ENCODE data around the gene RHBDL1. TPM values are rescaled to one million over a fixed set of nuclear protein-coding genes. Genes with fewer than 3 reads are reported as not detected.

Gene RHBDL1
- polyA plus RNA-seq, 1 donor from 2014 or later = 7.2 TPM

DNA sequence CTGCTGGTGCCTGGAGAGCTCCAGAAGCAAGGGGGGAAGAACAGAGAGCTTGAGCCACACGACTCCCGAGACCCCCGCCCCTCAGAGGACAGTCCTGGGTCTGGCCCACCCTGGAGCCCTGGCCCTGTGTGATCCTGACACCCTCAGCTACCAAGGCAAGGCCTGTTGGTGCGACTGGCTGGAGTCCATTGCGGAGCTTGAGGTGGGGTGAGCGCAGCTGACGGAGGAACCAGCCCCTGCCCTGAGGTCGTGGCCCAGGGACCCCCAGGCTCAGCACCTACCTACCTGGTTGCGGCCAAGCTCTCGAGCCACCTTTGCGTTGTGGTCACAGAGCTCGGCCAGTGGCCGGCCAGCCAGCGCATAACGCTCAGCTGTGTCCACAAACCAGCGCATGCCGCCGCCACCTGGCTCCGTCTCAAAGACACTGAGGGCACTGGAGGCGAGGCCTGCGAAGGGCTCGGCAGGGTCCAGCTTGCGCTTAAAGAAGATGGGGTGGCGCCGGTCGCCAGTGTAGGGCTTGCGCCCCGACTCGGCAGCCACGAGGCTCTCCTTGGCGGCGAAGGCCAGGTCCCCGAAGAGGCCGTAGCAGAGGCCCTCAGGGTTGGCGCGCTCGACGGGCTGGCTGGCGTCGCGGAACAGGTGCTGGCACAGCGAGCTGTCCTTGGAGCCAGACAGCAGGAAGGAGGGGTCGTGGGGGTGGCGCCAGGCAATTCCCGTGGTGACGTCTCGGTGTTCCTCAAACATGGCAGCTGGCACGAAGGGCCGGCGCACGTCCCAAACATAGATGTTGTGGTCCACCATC is 11.2 kb downstream of the RHBDL1 start:
- no peaks in the 10 kb centered on the region for H3K9me3 ChIP-seq (ENCODE audit: low read length)
- H3K4me3 ChIP-seq (ENCODE audit: low read length) = no peak overlapping the region
- H3K9ac ChIP-seq (ENCODE audit: low read length) = no peak overlapping the region
- peaks cover 17% of the 10 kb centered on the region for H3K79me2 ChIP-seq (replicated peaks; ENCODE audit: insufficient read depth, low read length)
- no peak overlapping the region for H3K27ac ChIP-seq (ENCODE audit: low read length)
- H4K20me1 ChIP-seq (ENCODE audit: insufficient read depth) = no peaks in the 10 kb centered on the region
- no peak overlapping the region for H3K4me2 ChIP-seq (ENCODE audit: low read length)
- H2AFZ ChIP-seq (ENCODE audit: low read depth, low read length) = no peak overlapping the region
- no peaks in the 10 kb centered on the region for H3K27me3 ChIP-seq (ENCODE audit: insufficient read depth, low read depth, low read length)
- TF ChIP-seq POLR2AphosphoS5 (IDR thresholded peaks at IDR 0.05) = no peak
- no peak for TF ChIP-seq EP300 (conservative IDR thresholded peaks at IDR 0.05; ENCODE audit: poor library complexity, severe bottlenecking)
- TF ChIP-seq MXI1 (conservative IDR thresholded peaks at IDR 0.05; ENCODE audit: poor library complexity, severe bottlenecking) = no peak
- TF ChIP-seq, protein P1, sequence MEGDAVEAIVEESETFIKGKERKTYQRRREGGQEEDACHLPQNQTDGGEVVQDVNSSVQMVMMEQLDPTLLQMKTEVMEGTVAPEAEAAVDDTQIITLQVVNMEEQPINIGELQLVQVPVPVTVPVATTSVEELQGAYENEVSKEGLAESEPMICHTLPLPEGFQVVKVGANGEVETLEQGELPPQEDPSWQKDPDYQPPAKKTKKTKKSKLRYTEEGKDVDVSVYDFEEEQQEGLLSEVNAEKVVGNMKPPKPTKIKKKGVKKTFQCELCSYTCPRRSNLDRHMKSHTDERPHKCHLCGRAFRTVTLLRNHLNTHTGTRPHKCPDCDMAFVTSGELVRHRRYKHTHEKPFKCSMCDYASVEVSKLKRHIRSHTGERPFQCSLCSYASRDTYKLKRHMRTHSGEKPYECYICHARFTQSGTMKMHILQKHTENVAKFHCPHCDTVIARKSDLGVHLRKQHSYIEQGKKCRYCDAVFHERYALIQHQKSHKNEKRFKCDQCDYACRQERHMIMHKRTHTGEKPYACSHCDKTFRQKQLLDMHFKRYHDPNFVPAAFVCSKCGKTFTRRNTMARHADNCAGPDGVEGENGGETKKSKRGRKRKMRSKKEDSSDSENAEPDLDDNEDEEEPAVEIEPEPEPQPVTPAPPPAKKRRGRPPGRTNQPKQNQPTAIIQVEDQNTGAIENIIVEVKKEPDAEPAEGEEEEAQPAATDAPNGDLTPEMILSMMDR (IDR thresholded peaks at IDR 0.05; ENCODE audit: poor library complexity, severe bottlenecking) = no peak
- TF ChIP-seq, protein P2, sequence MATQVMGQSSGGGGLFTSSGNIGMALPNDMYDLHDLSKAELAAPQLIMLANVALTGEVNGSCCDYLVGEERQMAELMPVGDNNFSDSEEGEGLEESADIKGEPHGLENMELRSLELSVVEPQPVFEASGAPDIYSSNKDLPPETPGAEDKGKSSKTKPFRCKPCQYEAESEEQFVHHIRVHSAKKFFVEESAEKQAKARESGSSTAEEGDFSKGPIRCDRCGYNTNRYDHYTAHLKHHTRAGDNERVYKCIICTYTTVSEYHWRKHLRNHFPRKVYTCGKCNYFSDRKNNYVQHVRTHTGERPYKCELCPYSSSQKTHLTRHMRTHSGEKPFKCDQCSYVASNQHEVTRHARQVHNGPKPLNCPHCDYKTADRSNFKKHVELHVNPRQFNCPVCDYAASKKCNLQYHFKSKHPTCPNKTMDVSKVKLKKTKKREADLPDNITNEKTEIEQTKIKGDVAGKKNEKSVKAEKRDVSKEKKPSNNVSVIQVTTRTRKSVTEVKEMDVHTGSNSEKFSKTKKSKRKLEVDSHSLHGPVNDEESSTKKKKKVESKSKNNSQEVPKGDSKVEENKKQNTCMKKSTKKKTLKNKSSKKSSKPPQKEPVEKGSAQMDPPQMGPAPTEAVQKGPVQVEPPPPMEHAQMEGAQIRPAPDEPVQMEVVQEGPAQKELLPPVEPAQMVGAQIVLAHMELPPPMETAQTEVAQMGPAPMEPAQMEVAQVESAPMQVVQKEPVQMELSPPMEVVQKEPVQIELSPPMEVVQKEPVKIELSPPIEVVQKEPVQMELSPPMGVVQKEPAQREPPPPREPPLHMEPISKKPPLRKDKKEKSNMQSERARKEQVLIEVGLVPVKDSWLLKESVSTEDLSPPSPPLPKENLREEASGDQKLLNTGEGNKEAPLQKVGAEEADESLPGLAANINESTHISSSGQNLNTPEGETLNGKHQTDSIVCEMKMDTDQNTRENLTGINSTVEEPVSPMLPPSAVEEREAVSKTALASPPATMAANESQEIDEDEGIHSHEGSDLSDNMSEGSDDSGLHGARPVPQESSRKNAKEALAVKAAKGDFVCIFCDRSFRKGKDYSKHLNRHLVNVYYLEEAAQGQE (IDR thresholded peaks at IDR 0.05; ENCODE audit: borderline replicate concordance) = no peak
- no peak for TF ChIP-seq TAF1 (IDR thresholded peaks at IDR 0.05; ENCODE audit: low read depth)
- TF ChIP-seq RAD21 (conservative IDR thresholded peaks at IDR 0.05) = no peak
- TF ChIP-seq EZH2 (IDR thresholded peaks at IDR 0.05; ENCODE audit: borderline replicate concordance, insufficient read depth, low read length, poor library complexity, severe bottlenecking) = no peak
- no peak for TF ChIP-seq SMC3 (conservative IDR thresholded peaks at IDR 0.05; ENCODE audit: poor library complexity)
- no peaks in the 10 kb centered on the region for H3F3A ChIP-seq (ENCODE audit: insufficient read depth, low read length, poor library complexity, severe bottlenecking)
- no peaks in the 10 kb centered on the region for H3K9me2 ChIP-seq (ENCODE audit: insufficient read depth, low read length)
- no peaks in the 10 kb centered on the region for H3K36me3 ChIP-seq (ENCODE audit: insufficient read depth, low read length)

DNA sequence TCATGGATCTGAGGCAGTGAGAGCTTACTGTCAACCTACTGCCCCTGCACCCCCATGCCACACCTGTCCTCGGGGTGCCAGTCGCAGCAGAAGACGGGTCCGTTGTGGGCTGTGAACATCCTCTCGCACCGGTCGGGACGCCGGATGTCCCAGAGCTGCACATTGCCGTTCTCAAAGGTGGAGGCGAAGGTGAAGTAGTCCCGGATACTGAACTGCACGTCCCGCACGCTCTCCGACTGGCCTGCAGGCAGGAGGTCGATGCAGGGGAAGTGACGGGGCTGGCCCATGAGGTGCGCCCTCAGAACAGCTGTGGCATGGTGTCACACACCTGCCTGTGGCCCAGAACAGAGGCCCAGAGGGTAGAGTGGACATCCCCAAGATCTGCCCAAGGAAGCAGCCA is 12.0 kb downstream of the RHBDL1 start:
- Histone ChIP-seq H3K36me3 (ENCODE audit: insufficient read depth, low read length) (no peaks in the 10 kb centered on the region), H4K20me1 (ENCODE audit: insufficient read depth) (no peaks in the 10 kb centered on the region), H3F3A (ENCODE audit: insufficient read depth, low read length, poor library complexity, severe bottlenecking) (no peaks in the 10 kb centered on the region), H3K4me3 (ENCODE audit: low read length) (no peak overlapping the region), H3K27me3 (ENCODE audit: insufficient read depth, low read depth, low read length) (no peaks in the 10 kb centered on the region), H3K9me2 (ENCODE audit: insufficient read depth, low read length) (no peaks in the 10 kb centered on the region), H3K79me2 (replicated peaks; ENCODE audit: insufficient read depth, low read length) (peaks cover 11% of the 10 kb centered on the region), H3K9ac (ENCODE audit: low read length) (no peak overlapping the region), H2AFZ (ENCODE audit: low read depth, low read length) (no peak overlapping the region), H3K4me2 (ENCODE audit: low read length) (no peak overlapping the region), H3K9me3 (ENCODE audit: low read length) (no peaks in the 10 kb centered on the region), H3K27ac (ENCODE audit: low read length) (no peak overlapping the region)
- TF ChIP-seq SMC3 (conservative IDR thresholded peaks at IDR 0.05; ENCODE audit: poor library complexity) (no peak), MXI1 (conservative IDR thresholded peaks at IDR 0.05; ENCODE audit: poor library complexity, severe bottlenecking) (no peak), EZH2 (IDR thresholded peaks at IDR 0.05; ENCODE audit: borderline replicate concordance, insufficient read depth, low read length, poor library complexity, severe bottlenecking) (no peak), TAF1 (IDR thresholded peaks at IDR 0.05; ENCODE audit: low read depth) (no peak), EP300 (conservative IDR thresholded peaks at IDR 0.05; ENCODE audit: poor library complexity, severe bottlenecking) (no peak), RAD21 (conservative IDR thresholded peaks at IDR 0.05) (no peak), POLR2AphosphoS5 (IDR thresholded peaks at IDR 0.05) (no peak)
- TF ChIP-seq, protein P1 (IDR thresholded peaks at IDR 0.05; ENCODE audit: poor library complexity, severe bottlenecking) = no peak
- TF ChIP-seq, protein P2 (IDR thresholded peaks at IDR 0.05; ENCODE audit: borderline replicate concordance) = no peak
